AG09309 (cell line): ENCODE results near the gene SCN9A.
"Not testable (repeated sequence)": the region's sequence is repeated elsewhere in the genome, so short reads cannot be mapped to it uniquely, and the experiment has no call there.

Experiments used
- DNase-seq: peaks from one replicate; pipeline ENCODE4 v3.0.0-alpha.2; 2010; ENCODE audit warnings: low read depth
- H3K4me3 ChIP-seq: 2 replicates; pipeline ENCODE4 v1.5.1; 2011; ENCODE audit warnings: mild to moderate bottlenecking, low read depth, low read length, moderate library complexity; ENCODE audit not compliant: control insufficient read depth
- TF ChIP-seq, protein P1 (sequence below): IDR thresholded peaks from 2 replicates; pipeline ENCODE4 v1.5.1; 2011; ENCODE audit warnings: mild to moderate bottlenecking, low read depth, low read length, inconsistent platforms; ENCODE audit not compliant: insufficient read depth, control insufficient read depth; ENCODE audit errors: missing control alignments

Gene SCN9A

DNA sequence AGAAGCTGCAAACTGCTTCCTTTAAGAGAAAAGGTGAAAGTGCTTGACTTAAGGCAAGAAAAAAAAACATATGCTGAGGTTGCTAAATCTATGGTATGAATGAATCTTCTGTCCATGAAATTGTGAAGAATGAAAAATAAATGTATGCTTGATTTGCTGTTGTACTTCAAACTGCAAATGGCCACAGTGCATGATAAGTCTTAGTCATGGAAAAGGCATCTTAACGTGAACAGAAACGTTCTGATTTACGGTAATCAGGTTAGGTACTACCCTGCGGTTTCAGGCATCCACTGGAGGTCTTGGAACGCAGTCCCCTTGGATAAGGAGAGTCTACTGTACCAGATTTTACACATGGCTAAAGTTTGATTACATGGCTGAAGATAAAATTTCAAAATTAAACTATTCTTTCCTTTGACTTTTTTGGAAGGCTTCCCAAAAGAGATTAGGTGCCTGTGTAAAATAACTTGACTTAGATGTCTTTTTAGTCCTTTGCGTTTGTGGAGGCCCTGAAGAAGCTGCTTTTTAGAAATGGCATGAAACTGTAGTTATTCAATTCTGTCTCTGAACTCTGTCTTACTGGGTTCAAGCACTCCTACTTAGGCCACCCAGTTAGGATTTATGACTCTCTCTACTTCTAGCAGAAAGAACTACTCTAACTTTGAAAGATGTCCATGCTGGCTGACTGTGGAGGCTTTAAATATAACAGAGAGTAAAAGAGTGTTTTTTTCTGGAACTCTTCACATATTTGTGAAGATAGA, 35.9 kb upstream of the SCN9A start:
- TF ChIP-seq, protein P1, sequence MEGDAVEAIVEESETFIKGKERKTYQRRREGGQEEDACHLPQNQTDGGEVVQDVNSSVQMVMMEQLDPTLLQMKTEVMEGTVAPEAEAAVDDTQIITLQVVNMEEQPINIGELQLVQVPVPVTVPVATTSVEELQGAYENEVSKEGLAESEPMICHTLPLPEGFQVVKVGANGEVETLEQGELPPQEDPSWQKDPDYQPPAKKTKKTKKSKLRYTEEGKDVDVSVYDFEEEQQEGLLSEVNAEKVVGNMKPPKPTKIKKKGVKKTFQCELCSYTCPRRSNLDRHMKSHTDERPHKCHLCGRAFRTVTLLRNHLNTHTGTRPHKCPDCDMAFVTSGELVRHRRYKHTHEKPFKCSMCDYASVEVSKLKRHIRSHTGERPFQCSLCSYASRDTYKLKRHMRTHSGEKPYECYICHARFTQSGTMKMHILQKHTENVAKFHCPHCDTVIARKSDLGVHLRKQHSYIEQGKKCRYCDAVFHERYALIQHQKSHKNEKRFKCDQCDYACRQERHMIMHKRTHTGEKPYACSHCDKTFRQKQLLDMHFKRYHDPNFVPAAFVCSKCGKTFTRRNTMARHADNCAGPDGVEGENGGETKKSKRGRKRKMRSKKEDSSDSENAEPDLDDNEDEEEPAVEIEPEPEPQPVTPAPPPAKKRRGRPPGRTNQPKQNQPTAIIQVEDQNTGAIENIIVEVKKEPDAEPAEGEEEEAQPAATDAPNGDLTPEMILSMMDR, result no peak
- no peak for DNase-seq
- H3K4me3 ChIP-seq, result no peak overlapping the region

- peak; percentile 71 for DNase-seq
- TF ChIP-seq, protein P1, result no peak
- H3K4me3 ChIP-seq, result no peak overlapping the region
Observed at GRCh38 chr2:166410828-166411472, 35.2 kb upstream of the SCN9A start.

DNA sequence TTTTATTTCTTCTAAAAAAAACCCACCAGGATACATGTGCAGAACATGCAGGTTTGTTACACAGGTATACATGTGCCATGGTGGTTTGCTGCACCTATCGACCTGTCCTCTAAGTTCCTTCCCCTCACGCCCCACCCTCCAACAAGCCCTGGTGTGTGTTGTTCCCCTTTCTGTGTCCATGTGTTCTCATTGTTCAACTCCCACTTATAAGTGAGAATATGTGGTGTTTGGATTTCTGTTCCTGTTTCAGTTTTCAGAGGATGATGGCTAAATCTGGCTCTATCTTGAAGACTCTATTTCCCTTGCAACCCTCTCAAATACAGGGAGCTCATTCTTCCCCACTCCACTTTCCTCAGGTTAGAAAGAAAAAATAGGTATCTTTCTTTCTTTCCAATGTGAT, 32.0 kb upstream of the SCN9A start:
- not testable (repeated sequence) for H3K4me3 ChIP-seq, DNase-seq

- TF ChIP-seq, protein P1, result no peak
- no peak overlapping the region for H3K4me3 ChIP-seq
Observed at GRCh38 chr2:166406374-166406773, 30.6 kb upstream of the SCN9A start.

DNA sequence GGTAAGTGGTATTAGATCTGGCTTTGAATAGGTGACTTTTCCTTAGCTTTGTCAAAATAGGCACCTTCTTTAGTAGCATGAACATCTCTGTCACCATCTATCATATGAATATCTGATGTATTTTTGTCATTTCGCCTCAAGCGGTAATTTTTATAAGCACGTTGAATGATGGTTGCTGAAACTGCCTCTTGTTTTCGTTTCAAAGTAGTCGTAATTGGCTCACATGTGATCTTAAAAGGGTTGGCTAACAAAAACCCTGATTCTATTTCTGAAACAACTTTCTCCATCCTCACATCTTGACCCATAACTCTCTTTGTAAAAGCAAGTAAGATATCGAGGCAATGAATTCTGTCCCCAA, 29.8 kb upstream of the SCN9A start:
- no peak overlapping the region for H3K4me3 ChIP-seq
- TF ChIP-seq, protein P1, result no peak
- no peak for DNase-seq

More at GRCh38 chr2:166406374-166406773, 30.6 kb upstream of the SCN9A start:
- no peak for DNase-seq

- TF ChIP-seq, protein P1, result no peak
- H3K4me3 ChIP-seq, result no peak overlapping the region
- no peak for DNase-seq
Observed at GRCh38 chr2:166404831-166405568, 29.3 kb upstream of the SCN9A start.

GRCh38 chr2:166394245-166394644, 18.5 kb upstream of the SCN9A start:
- TF ChIP-seq, protein P1, result no peak
- H3K4me3 ChIP-seq, result no peak overlapping the region
- no peak for DNase-seq
